GM13977 (cell line): ENCODE data around the gene CCN5.

Experiments
- DNase-seq: peaks from one replicate; pipeline ENCODE4 v3.0.0; 2012; ENCODE audit warnings: low spot score
- CTCF ChIP-seq: IDR thresholded peaks from 2 replicates; pipeline ENCODE4 v1.5.1; 2012; ENCODE audit warnings: mild to moderate bottlenecking, control low read depth; ENCODE audit not compliant: insufficient read depth; ENCODE audit errors: extremely low read depth, missing control alignments
- in situ Hi-C: fragments of 300-500 bp; cut with MboI; formaldehyde crosslinking; loops from one replicate; pipeline ENCODE4 v1.12.0; 2022; ENCODE audit warnings: low sequenced_read_pairs, low pct_unique_long_range_greater_than_20kb, mixed read lengths, inconsistent platforms; ENCODE audit not compliant: unreplicated experiment

CCN5 gene

GRCh38 chr20:44706301-44707017 lies 8.7 kb upstream of the CCN5 start:
- in situ Hi-C loops = no loop called here
- TF ChIP-seq CTCF = no peak
- no peak for DNase-seq

DNA sequence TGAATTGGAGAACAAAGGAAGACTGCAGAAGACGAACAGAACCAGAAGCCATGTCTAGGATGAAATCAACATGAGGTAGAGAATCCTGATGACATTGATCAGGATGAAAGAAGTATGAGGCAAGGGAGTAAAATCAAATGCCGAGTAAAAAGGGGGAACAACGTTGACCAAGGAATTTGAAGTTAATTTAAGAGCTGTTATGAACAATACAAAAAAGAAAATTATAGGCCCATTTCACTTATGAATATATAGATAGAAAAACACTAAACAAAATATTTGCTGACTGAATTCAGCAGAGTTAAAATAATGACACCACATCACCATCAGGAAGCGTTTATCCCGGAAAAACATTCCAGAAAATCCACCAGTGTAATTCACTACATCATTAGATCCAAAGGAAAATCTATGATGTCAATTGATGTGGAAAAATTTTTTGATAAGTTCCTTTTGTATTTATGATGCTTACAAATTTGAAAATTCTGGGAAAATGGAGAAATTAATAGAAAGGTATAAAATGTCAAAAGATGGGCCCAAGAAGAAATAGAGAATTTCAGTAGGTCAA lies 8.1 kb upstream of the CCN5 start:
- in situ Hi-C loops = no loop called here
- TF ChIP-seq CTCF = no peak
- no peak for DNase-seq

GRCh38 chr20:44709380-44709779 lies 5.8 kb upstream of the CCN5 start:
- in situ Hi-C loops = no loop called here
- no peak for TF ChIP-seq CTCF
- DNase-seq = no peak

DNA sequence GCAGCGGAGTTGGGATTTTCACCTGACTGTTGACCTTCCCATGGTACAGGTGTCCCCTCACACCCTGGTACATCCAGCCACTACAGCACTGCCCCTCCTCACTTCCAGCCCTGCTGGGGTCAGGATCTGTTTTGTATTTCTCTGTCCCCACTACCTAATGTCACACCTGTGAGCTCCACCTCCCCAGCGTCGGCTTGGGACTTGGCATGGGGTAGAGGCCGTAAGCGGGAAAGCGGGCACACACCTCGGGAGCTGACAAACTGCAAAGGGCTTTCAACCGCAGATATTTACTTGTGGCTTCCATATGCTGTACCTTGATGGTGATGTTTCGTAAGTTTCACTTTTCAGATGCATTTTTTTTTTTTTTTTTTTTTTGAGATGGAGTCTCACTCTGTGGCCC lies 5.4 kb upstream of the CCN5 start:
- no peak for TF ChIP-seq CTCF
- in situ Hi-C loops = no loop called here
- no peak for DNase-seq

DNA sequence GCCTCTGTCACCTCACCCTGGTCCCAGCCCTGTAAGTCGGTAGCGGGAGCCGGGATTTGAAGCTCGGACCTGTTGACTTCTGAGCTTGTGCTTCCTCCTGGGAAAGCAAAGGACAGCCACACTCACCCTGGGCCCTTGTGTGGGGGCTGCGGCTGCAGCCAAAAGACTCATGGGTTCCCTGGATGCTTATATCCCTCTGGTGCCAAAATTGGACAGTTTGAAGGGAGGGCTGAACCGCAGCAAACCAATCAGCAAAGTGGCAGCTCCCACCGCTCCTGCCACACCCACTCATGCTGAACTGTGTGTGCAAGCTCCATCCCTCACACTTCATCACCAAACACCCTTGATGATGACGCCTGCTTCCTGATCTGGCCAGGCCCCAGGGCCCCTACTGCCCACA lies 3.9 kb upstream of the CCN5 start:
- no peak for DNase-seq
- in situ Hi-C loops = no loop called here
- TF ChIP-seq CTCF = no peak

DNA sequence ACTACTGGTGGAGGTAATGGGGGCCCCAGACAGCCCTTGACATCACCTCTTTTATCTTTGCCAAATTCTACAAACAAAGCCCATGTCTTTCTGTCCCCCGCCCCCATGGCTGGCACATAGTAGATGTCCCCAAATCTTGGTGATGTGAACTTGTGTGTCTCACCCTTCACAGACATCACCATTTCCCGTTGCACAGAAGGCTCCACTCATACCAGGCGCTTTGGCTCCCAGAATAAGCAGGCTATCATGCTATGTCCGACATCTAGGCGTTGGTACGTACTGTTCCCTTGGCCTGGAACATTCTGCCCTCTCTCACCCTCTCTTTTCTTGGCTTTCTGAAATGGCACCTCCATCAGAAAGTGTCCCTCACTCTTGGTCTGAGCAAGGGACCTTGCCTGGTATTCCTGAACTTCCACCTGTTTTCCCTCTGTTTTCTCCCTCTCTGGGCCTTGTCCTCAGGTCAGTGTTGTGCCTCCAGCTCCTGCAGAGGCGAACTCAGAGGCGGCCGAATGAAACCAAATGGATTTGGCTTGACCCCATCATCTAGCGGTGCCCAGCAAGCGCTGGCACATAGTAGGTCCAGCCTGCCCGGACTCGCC lies 968 bp upstream of the CCN5 start:
- no peak for TF ChIP-seq CTCF
- in situ Hi-C loops = no loop called here
- no peak for DNase-seq
